Stimulated activated CD4-positive, alpha-beta T cell treated with anti-CD3 and anti-CD28 coated beads, TNF-alpha, amount 100 ng/mL, for 1 hour (primary cell): ENCODE data around the gene SLC8A2.
"Not testable (repeated sequence)": the region's sequence is repeated elsewhere in the genome, so short reads cannot be mapped to it uniquely, and the experiment has no call there.

Experiments
- DNase-seq, 3 donors: peaks; one replicate each; pipeline ENCODE4 v3.0.0-alpha.2; 2020; ENCODE audit warnings: low read depth in 3 of 3, low spot score in 1 of 3

Gene SLC8A2

DNA sequence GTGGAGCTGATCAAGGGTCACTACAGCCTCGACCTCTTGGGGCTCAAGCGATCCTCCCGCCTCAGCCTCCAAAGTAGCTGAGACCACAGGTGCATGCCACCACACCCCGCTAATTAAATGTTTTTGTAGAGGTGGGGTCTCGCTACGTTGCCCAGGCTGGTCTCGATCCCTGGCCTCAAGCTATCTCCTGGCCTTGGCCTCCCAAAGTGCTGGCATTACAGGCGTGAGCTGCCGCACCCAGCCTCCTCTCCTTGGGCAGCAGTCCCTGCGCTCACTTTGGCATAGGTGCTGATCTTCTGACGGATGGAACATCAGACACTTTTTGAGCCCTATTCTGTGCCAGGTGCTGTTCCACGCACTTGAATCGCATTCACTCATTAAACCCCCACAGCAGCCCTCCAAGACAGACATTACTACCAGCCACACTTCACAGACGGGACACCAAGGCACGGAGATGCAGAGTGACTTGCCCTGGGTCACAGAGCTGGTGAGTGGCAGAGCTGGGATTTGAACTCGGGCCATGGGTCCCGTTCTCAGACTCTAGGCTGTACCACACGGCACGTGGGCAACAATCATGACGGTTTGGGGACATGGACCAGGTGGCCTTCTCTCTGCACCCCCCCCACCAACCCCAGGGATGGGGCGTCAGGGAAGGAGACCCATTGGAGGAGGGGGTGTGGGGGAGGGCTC, 55.6 kb downstream of the SLC8A2 start:
- no peak for DNase-seq

DNA sequence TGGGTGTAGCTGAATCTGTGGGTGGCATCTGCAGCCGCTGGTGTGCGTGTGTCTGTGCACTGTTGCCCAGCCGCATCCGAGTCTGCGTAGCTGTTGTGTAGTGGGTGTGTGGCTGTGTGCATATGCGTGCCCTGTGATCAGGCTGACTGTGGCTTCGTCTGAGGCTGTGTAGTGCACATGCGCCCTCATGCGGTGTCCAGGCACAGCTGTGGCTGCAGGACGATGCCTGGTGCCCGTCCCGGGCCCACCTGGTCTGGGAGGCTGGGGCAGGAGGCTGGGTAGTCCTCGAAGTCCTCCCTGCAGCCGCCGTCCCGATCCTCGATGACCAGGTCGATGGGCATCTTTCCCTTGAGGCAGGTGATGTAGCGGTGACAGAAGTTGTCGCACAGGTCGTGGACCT, 57.2 kb downstream of the SLC8A2 start:
- DNase-seq, result no peak

DNA sequence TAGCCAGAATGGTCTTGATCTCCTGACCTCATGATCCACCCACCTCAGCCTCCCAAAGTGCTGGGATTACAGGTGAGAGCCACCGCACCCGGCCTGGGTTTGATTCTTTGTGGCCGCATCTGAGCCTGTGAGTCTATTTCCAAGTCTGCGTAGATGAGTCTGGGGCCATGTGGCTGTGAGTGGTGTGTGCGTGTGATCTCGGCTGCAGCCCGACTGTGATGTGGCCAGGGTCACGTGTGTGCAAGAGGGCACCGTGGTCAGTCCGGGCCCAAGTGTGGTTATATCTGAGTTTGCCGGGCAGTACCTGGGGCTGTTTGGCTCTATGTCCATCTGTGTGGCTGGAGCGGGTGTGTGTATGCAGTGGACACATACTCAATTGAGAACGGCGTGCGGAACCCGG, 57.8 kb downstream of the SLC8A2 start:
- no peak for DNase-seq

DNA sequence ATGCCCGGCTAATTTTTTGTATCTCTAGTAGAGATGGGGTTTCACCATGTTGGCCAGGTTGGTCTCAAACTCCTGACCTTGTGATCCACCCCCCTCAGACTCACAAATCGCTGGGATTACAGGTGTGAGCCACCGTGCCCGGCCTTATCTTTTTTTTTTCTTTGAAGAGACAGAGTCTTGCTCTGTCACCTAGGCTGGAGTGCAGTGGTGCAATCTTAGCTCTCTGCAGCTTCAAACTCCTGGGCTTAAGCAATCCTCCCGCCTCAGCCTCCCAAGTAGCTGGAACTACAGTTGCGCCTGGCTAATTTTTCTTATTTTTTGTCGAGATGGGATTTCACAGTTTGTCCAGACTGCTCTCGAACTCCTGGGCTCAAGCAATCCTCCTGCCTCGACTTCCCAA, 60.0 kb downstream of the SLC8A2 start:
- not testable (repeated sequence) for DNase-seq

DNA sequence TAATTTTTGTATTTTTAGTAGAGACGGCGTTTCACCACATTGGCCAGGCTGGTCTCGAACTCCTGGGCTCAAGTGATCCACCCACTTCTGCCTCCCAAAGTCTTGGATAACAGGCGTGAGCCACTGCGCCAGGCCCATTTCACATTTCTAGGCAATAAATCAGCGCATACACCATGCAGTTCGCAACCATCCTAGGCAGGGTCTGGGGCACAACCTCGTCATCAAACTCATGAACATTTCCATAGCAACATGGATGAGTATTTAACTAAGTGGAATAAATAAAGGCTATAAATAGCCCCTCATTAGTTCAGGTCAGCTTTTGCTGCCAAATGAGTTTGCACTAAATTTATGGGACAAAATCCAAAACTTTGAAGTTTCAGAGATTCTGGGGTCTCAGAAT, 60.6 kb downstream of the SLC8A2 start:
- DNase-seq, result no peak

DNA sequence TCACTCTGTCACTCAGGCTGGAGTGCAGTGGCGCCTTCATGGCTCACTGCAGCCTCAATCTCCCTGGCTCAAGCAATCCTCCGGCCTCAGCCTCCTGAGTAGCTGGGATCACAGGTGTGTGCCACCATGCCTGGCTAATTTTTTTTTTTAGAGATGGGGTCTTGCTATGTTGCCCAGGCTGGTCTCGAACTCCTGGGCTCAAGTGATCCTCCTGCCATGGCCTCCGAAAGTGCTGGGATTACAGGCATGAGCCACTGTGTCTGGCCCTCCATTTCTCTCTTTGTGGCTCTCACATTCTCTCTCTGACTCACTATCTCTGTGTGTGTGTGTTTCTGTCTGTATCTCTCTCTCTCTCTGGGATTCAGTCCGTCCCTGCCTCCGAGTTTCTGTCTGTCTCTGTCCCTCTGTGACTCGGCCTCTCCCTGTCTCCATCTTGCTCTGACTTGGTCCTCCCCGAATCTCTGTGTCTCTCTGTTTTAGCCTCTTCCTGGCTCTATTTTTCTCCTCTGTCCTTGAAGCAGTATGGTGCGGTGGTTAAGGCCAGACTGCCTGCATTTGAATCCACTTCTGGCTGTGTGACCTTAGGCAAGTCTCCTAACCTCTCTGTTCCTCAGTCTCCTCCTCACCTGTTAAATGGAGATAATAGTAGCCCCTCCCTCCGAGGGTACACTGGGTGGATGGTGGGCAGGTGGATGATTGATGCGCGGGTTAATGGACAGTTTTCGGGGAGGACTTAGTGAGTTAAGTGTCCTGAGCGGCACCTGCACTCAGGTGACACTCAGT, 63.3 kb downstream of the SLC8A2 start:
- no peak for DNase-seq

DNA sequence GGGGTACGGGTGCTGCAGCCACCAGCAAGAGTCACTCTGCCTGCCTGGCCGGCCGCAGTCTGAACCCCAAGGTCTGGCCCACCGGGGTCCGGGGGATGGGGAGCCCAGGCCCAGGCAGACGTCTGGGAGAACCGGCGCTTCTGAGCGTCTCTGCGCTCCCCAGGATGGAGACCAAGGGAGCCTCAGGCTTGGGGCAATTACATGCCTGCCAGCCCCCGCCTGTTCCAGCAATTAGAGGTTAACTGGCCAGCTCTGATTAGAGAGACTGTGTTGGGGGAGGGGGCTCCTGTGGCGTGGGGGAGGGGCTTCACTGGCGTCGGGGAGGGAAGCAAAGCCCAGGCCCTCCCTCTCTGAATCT, 64.3 kb downstream of the SLC8A2 start:
- no peak for DNase-seq

DNA sequence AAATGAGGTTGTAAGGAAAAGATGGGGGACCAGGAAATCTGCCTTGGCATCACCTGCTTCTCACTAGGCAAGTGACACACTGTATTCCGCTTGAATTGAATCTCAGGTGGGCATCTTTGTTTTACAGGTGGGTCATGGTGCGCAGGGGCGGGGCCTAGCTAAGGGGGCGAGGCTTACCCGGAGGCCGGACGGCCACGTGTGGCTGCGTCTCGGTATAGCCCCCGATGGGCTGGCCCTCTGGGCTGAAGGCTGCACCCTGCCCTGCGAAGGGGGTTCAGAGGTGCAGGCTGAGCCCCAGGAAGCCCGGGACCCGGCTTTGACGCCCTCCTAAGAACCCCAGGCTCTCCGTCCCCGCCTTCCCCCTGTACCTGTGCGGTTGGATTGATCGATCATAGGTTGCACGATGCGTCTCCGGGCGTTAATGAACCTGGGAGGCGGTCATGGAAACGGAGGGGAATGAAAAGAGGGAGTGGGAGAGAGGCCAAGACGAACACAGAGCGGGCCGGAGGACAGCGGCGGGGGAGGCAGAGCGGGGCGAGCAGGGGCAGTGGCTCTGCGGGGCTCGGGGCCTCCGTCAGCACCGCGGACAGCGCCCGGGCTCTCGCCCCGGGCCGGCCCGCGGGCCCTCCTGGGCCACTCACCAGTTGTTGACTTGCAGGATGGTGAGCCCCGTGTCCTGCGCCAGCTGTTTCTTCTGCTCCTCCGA, 64.8 kb downstream of the SLC8A2 start:
- DNase-seq, result no peak

DNA sequence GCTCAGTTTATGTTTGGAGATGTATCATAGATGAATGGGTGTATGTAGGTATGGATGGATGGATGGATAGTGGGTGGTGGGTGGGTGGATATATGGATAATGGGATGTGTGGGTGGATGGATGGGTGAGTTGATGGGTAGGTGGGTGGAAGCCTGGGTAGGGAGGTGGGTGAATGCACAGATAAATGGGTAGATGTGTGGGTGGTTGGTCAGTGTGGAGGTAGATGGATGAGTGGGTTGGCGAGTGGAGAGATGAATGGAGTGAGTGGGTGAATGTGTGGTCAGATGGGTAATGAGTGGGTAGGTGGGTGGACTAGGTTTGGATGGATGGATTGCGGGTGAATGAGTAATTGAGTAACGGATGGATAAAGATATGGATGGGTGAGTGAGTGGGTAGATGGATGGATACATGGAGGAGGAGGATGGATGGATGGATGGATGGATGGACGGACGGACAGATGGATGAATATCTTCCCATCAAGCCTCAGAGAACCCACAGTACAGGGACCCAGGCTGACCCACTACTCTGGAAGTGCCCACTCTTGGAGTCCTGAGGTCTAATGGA, 65.8 kb downstream of the SLC8A2 start:
- no peak for DNase-seq

DNA sequence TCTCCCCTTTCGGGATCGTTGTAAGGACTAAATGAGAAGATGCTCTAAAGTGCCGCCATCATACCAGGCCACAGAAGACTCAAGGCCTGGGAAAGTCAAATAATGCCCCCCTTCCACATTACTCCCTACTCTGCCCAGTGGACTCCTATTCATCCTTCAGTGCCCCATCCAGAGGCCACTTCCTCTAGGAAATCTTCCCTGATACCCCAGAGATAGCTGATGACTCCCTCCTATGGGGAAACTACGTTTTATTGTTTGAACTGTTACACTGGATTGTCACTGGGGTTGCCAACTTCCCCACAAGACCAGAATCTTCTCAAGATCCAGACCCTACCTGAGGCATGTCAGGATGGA, 66.5 kb downstream of the SLC8A2 start:
- DNase-seq, result no peak

DNA sequence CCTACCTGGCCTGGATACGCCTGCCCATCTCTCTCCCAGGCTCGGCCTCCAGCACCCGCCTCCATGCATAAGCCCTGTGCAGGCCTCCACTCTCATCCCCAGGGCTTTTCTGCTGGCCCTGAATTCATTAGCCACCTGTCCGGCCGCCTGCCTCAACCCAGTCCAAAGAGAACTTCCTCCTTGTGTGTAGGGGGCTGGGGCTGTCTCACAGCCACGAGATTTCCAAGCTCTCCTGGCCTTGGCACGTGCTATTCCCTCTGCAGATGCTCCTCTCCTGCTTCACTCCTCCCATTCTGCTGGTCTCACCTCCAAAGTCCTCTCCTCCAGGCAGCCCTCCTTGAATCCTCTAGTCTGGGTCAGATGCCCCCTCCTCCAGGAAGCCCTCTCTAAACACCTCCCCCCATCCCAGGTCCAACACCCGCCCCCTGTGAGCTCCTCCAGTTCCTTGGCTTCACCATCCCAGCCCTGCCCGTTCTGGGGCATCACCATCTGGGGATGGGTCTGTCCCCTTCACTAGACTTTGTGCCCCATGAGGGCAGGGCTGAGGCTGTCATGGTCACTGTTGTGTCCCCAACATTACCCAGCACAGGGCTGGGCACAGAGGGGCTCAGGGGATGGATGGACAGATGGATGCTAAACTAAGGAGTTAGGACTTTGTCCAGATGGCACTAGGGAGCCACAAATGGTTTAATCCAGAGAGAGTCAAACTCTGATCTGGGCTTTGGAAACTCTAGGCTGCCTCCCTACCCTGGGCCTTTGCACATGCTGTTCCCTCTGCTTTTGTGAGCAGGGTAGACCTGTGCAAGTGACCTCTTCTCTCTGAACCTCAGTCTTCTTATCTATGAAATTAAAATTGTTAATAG, 67.1 kb downstream of the SLC8A2 start:
- no peak for DNase-seq

DNA sequence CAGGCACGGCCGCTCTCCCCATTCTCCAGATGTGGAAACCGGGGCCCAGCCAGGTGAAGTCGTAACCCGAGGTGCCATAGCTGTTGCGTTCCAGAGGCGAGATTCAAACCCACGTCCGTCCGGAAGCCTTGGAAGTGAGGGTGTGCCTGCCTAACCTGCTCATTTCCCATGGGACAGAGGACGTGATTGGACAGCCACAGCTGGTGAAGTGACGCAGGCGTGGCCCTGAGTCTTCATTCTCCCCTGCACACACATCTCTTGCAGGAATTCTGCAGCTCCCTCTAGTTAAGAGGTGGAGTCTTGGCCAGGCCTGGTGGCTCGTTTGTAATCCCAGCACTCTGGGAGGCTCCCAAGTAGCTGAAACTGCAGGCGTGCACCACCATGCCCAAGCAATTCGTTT, 69.2 kb downstream of the SLC8A2 start:
- DNase-seq, result no peak

DNA sequence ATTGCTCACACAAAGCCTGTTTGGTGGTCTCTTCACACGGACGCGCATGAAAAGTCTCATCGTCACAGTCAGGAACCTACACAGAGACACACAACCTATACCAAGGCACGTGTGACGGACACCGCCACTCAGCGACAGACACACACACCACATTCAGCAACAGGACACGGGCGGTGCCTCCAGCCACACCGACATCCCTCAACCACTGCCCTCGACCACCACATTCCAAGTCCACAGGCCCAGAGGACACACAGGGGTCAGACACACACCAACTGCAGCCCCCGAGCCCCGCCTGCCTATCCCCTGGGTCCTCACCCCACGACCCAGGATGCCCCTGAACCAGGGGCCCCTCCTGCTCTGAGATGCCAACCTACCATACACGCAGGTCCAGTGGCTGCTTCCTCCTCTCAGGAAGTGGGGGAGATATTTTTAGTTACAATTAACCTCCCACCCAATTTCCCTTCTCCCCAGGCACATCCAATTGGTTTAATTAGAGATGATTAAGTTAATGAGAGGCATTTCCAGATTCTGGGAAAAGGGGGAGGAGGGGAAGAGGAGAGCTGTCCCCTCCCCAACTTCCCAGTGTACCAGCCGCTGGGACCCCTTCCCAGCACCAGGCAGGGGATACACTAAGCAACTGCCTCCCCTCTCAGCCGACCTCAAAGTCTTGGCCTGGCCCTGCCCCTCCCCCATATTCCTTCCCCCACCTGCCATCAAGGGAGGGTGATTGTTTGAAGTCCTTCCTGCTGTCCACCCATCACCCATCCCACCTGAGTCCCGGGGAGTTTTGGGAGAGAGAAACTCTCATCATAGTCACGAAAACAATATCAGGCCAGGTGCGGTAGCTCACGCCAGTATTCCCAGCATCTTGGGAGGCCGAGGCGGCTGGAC, 72.7 kb downstream of the SLC8A2 start:
- no peak for DNase-seq

DNA sequence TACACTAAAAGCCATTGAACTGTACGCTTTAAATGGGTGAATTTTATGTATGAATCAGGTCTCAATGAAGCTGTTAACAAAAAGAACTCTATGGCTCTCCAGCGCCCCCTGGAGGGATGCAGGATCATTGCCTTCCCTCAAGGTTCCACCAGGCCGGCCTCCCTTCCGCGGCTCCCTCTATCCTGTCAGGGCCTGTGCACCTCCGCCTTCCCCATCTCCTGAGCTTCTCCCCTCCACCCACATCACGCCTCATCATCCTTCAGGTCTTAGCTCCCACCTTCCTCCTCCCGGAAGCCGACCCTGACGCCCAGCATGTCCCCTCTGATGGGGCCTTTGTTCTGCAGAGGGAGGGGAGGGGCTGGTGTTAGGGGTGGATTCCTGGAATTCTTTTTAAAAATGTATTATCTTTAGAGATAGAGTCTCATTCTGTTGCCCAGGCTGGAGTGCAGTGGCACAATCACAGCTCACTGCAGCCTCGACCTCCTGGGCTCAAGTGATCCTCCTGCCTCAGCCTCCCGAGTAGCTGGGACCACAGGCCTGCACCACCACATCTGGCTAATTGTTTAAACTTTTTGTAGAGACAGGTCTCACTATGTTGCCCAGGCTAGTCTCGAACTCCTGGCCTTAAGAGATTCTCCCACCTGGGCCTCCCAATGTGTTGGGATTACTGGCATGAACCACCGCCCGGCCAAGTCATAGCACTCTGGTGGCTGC, 80.0 kb downstream of the SLC8A2 start:
- peak; percentile 65 to 83 (median 66) for DNase-seq

DNA sequence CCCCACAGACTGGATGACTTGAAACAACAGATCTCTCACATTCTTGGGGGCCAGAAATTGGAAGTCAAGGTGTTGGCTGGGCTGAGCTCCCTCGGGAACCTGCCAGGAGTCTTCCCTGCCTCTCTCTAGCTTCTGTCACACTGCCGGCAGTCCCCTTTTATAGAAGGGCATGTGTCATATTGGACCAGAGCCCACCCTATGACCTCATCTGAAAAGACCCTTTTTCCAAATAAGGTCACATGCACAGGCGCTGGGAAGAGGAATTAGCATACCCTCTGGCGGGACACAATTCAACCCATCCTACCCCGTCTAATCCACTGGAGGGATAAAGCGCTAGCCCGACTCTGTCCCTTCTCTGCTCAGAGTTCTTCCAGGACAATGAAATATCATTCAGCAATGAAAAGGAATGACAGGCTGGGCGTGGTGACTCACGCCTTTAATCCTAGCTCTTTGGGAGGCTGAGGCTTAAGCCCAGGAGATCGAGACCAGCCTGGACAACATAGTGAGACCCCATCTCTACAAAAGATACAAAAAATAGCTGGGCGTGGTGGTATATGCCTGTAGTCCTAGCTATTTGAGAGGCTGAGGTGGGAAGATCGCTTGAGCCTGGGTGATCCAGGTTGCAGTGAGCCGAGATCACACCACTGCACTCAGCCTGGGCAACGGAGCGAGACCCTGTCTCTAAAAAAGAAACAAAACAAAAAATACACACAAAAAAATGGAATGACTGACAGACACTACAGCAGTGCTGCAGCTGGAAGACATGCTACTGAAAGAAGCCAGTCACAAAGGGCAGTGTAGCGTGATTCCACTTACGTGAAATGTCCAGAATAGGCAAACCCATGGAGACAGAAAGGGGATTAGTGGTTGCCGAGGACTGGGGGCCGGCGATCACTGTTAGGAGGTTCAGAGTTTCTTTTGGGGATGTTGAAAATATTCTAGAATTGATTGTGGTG, 80.9 kb downstream of the SLC8A2 start:
- no peak for DNase-seq

DNA sequence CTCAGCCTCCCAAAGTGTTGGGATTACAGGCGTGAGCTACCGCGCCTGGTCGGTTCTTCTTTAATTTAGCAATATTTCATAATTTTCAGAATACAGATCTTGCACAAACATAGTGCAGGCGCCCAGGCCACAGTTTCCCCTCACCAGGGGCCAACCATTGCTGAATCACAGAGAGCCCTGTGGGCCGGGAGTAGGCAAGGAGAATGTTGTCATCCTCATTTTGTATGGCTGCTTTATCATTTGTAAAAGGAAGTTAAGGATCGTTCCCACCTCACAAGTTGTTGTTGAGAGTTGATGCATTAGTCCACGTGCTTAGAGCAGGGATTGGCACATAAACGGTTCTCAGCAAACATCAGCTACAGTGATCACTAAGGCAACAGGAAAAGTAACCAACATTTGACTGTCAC, 82.5 kb downstream of the SLC8A2 start:
- DNase-seq, result no peak

DNA sequence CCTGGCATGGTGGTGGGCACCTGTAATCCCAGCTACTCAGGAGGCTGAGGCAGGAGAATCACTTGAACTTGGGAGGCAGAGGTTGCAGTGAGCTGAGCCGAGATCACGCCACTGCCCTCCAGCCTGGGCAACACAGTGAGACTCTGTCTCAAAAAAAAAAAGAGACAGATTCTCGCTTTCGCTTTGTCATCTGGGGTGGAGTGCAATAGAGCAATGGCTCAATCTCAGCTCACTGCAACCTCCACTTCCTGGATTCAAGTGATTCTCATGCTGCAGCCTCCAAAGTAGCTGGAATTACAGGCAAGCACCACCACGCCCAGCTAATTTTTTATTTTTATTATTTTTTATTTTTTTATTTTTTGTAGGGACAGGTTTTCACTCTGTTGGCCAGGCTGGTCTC, 83.0 kb downstream of the SLC8A2 start:
- DNase-seq, result not testable (repeated sequence)

DNA sequence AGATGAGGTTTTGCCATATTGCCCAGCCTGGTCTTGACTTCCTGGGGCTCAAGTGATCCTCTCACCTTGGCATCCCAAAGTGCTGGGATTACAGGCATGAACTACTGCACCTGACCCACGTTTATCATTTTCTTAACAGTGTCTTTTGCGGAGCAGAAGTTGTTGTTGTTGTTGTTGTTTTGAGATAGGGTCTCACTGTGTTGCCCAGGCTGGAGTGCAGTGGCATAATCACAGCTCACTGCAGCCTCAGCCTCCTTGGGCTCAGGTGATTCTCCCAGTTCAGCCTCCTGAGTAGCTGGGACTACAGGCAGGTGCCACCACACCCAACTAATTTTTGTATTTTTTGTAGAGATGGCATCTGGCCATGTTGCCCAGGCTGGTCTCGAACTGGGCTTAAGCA, 84.1 kb downstream of the SLC8A2 start:
- DNase-seq, result not testable (repeated sequence)
